Measurements from ENCODE around the gene SCAPER.

- TF ChIP-seq, protein P1, sequence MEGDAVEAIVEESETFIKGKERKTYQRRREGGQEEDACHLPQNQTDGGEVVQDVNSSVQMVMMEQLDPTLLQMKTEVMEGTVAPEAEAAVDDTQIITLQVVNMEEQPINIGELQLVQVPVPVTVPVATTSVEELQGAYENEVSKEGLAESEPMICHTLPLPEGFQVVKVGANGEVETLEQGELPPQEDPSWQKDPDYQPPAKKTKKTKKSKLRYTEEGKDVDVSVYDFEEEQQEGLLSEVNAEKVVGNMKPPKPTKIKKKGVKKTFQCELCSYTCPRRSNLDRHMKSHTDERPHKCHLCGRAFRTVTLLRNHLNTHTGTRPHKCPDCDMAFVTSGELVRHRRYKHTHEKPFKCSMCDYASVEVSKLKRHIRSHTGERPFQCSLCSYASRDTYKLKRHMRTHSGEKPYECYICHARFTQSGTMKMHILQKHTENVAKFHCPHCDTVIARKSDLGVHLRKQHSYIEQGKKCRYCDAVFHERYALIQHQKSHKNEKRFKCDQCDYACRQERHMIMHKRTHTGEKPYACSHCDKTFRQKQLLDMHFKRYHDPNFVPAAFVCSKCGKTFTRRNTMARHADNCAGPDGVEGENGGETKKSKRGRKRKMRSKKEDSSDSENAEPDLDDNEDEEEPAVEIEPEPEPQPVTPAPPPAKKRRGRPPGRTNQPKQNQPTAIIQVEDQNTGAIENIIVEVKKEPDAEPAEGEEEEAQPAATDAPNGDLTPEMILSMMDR (IDR thresholded peaks at IDR 0.05 in 8 of 11, conservative IDR thresholded peaks at IDR 0.05 in 3 of 11), result no peak
- TF ChIP-seq POLR2A (IDR thresholded peaks at IDR 0.05), result no peak
Observed at GRCh38 chr15:76584868-76585575, 320.1 kb downstream of the SCAPER start.
